Measurements from ENCODE around the gene COPS9. TPM values are rescaled to one million over a fixed set of nuclear protein-coding genes. Genes with fewer than 3 reads are reported as not detected.

The COPS9 gene
- total RNA-seq, 2 donors from 2014 or later = 170 to 184 TPM

DNA sequence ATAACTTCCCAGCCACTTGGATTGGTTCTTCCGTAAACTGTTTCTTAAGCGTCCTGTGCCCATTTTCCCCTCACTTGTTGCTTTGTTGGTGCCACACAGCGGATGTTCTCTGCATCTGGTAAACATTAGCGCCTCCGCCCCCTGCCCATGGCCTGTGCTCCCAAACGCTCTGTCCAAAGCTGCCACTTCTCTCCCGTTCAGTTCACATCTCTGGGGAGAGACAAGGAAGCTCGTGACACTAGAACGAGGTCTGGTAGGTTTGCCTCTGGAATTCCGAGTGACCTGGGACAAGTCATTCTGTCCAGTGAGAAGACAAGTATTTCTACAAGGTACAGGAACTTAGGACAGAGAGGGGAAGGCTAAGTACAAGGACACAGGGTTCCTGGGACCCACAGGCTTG lies 9.4 kb downstream of the COPS9 start:
- intact Hi-C loops (cut with DNase I) = no loop called here
- Histone ChIP-seq H3K36me3 (replicated peaks in 1 of 2; ENCODE audit: insufficient read depth in 1 of 2, low read depth in 2 of 2) (peaks cover 12 to 17% of the 10 kb centered on the region in 2 donors), H3K9me3 (no peaks in the 10 kb centered on the region), H3K4me1 (no peaks in the 10 kb centered on the region), H3K27me3 (no peaks in the 10 kb centered on the region), H3K4me3 (no peak overlapping the region), H3K27ac (no peak overlapping the region)
- 91 to 92% methylated on average over 10 of the region's 10 CpGs for WGBS, 2 donors
- TF ChIP-seq, protein P1, sequence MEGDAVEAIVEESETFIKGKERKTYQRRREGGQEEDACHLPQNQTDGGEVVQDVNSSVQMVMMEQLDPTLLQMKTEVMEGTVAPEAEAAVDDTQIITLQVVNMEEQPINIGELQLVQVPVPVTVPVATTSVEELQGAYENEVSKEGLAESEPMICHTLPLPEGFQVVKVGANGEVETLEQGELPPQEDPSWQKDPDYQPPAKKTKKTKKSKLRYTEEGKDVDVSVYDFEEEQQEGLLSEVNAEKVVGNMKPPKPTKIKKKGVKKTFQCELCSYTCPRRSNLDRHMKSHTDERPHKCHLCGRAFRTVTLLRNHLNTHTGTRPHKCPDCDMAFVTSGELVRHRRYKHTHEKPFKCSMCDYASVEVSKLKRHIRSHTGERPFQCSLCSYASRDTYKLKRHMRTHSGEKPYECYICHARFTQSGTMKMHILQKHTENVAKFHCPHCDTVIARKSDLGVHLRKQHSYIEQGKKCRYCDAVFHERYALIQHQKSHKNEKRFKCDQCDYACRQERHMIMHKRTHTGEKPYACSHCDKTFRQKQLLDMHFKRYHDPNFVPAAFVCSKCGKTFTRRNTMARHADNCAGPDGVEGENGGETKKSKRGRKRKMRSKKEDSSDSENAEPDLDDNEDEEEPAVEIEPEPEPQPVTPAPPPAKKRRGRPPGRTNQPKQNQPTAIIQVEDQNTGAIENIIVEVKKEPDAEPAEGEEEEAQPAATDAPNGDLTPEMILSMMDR (IDR thresholded peaks at IDR 0.05) = no peak
- TF ChIP-seq POLR2A (IDR thresholded peaks at IDR 0.05) = no peak
- DNase-seq = no peak
- no peak for ATAC-seq

GRCh38 chr2:240125742-240126141 lies 10.4 kb downstream of the COPS9 start:
- H3K9me3 ChIP-seq = no peaks in the 10 kb centered on the region
- no peaks in the 10 kb centered on the region for H3K27me3 ChIP-seq
- H3K27ac ChIP-seq = no peak overlapping the region
- no peak for ATAC-seq
- TF ChIP-seq POLR2A (IDR thresholded peaks at IDR 0.05) = no peak
- TF ChIP-seq, protein P1 (IDR thresholded peaks at IDR 0.05) = no peak
- H3K36me3 ChIP-seq (replicated peaks in 1 of 2; ENCODE audit: insufficient read depth in 1 of 2, low read depth in 2 of 2) = peaks cover 12 to 14% of the 10 kb centered on the region in 2 donors
- no peaks in the 10 kb centered on the region for H3K4me1 ChIP-seq
- 86 to 96% methylated on average over 13 to 14 of the region's 14 CpGs for WGBS, 2 donors
- H3K4me3 ChIP-seq = no peak overlapping the region
- no peak for DNase-seq
- intact Hi-C loops (cut with DNase I) = no loop called here

DNA sequence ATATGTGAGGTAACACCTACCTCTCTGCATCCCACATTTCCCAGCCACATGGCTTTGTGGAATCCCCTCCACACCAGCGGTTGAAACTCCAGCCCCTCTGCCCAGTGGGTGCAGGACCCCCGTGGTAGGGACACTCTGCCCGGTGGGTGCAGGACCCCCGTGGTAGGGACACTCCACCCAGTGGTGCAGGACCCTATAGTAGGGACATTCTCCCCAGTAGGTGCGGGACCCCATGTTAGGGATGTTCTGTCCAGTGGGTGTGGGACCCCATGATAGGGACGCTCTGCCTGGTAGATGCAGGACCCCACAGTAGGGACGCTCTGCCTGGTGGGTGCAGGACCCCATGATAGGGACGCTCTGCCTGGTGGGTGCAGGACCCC lies 11.5 kb downstream of the COPS9 start:
- intact Hi-C loops (cut with DNase I) = no loop called here
- no peaks in the 10 kb centered on the region for H3K27me3 ChIP-seq
- H3K27ac ChIP-seq = no peak overlapping the region
- no peaks in the 10 kb centered on the region for H3K9me3 ChIP-seq
- ATAC-seq = no peak
- H3K4me1 ChIP-seq = no peaks in the 10 kb centered on the region
- peaks cover 3 to 6% of the 10 kb centered on the region in 2 donors for H3K36me3 ChIP-seq (replicated peaks in 1 of 2; ENCODE audit: insufficient read depth in 1 of 2, low read depth in 2 of 2)
- WGBS, 2 donors = 80 to 84% methylated on average over 7 of the region's 8 CpGs
- no peak for DNase-seq
- no peak overlapping the region for H3K4me3 ChIP-seq
- TF ChIP-seq POLR2A (IDR thresholded peaks at IDR 0.05) = no peak
- TF ChIP-seq, protein P1 (IDR thresholded peaks at IDR 0.05) = no peak

DNA sequence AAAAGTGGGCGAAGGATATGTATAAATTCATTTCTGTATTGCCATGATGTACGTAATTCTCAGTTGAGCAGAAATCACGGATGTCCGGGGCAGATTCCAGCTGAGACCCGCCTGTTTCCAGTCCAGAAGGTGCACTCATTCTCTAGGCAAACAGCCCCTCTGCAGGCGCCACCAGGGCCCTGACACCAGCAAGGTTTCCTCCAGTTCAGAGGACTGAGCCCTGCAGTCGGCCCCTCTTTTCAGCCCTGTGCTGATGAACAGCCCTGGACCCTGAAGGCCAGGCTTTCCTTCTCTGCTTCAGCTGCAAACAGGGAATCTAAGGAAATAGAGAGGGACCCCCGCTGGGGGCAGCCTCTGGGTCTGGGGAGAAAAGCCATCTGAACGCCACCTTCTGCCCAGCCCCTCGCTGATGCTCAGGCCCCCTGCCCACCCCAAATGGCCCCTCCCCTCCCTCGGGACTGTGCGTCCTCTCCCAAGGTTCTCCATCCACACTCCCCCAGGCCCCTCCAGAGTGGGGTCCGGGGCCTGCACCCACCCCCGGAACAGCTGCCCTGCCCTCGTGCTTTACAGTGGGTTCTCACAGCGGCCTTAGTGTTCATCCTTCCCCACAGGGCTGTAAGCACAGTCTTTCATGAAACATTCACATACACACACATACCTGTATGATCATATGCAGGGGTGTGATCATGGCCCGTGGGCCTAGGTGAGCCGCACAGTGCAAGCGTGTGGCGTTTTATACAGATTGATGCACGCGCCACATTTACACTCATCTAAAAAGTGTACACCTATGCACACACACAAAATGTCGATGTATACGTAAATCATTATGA lies 12.1 kb downstream of the COPS9 start:
- Histone ChIP-seq H3K4me3 (no peak overlapping the region), H3K27ac (no peak overlapping the region), H3K36me3 (replicated peaks in 1 of 2; ENCODE audit: insufficient read depth in 1 of 2, low read depth in 2 of 2) (peaks cover 0 to 2% of the 10 kb centered on the region in 2 donors), H3K4me1 (no peaks in the 10 kb centered on the region), H3K27me3 (no peaks in the 10 kb centered on the region), H3K9me3 (no peaks in the 10 kb centered on the region)
- no peak for DNase-seq
- TF ChIP-seq POLR2A (IDR thresholded peaks at IDR 0.05) = no peak
- TF ChIP-seq, protein P1 (IDR thresholded peaks at IDR 0.05) = no peak
- no peak for ATAC-seq
- intact Hi-C loops (cut with DNase I) = no loop called here
- 81 to 89% methylated on average over 22 of the region's 24 CpGs for WGBS, 2 donors

DNA sequence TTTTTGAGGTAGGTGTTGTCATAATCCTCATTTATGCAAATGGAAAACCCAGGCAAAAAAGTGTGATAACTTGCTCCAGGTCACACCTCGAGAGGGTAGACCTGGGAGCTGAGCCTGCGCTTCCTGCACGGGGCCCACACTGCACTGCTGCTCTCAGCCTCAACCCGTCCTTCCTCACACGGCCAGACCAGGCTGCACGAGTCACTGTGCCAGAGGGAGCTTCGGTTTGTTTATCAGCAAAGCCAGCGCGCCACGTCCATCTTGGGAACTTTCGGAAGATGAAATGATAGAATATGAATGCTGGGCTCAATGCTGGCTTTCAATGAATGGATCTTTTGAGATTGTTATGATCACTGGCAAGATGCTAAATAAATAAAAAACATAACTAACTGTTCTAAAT lies 14.4 kb downstream of the COPS9 start:
- no peaks in the 10 kb centered on the region for H3K36me3 ChIP-seq (replicated peaks in 1 of 2; ENCODE audit: insufficient read depth in 1 of 2, low read depth in 2 of 2)
- intact Hi-C loops (cut with DNase I) = no loop called here

More for the DNA sequence above, 14.4 kb downstream of the COPS9 start:
- no peak overlapping the region for H3K27ac ChIP-seq
- no peaks in the 10 kb centered on the region for H3K9me3 ChIP-seq
- 59 to 63% methylated on average over 11 of the region's 11 CpGs for WGBS, 2 donors
- H3K4me3 ChIP-seq = no peak overlapping the region
- H3K4me1 ChIP-seq = no peaks in the 10 kb centered on the region
- ATAC-seq (no peak), DNase-seq (no peak)
- H3K27me3 ChIP-seq = no peaks in the 10 kb centered on the region
- TF ChIP-seq, protein P1 (IDR thresholded peaks at IDR 0.05) = no peak
- TF ChIP-seq POLR2A (IDR thresholded peaks at IDR 0.05) = no peak

Measured in body of pancreas (tissue), 4 donors.